K562 (cell line): ENCODE data around the gene TPO. TPM values are rescaled to one million over a fixed set of nuclear protein-coding genes. Genes with fewer than 3 reads are reported as not detected.

Experiments
- ATAC-seq: fragments of 200-7000 bp; cut with Tn5 transposase; 3 replicates; pipeline ENCODE4 v1.9.1; 2020; ENCODE audit warnings: moderate library complexity
- BruUV-seq: library from RNA; stranded (reverse); fragments of 400-500 nt; replicated peaks from 2 replicates; lab custom pipeline; 2021; lab: Mats Ljungman, UMichigan
- CTCF ChIA-PET: fragments of 300-600 bp; formaldehyde crosslinking; extraction: SDS; loops from one replicate; lab custom pipeline; 2021; ENCODE audit warnings: low intra/inter-chr PET ratio; lab: Yijun Ruan, JAX
- POLR2A ChIA-PET: fragments of 300-600, 350-650 bp; sonication (Branson Sonifier 250); formaldehyde crosslinking; extraction: SDS; loops from one replicate; lab custom pipeline; 2021; ENCODE audit warnings: antibody characterized with exemption, inconsistent platforms; lab: Yijun Ruan, JAX
- DNase-seq, 4 experiments: peaks; one replicate each; pipeline versions ENCODE4 v3.0.0 to v3.0.0-alpha.2; 2011 to 2018; ENCODE audit warnings: low spot score in 3 of 4, mixed read lengths in 3 of 4; ENCODE audit errors: extremely low read depth in 1 of 4
- FAIRE-seq: peaks from 2 replicates; lab custom pipeline; 2011; peaks lifted over from hg19 to GRCh38; lab: Jason Lieb, UNC
- H2AFZ ChIP-seq: 2 replicates; pipeline ENCODE4 v1.6.0; 2011; ENCODE audit warnings: low read depth, low read length, control low read depth, inconsistent platforms
- H3K27ac ChIP-seq: fragments of 200-600 bp; 3 replicates; pipeline ENCODE4 v1.8.0; 2011; ENCODE audit warnings: low read depth, mild to moderate bottlenecking, control low read depth, inconsistent platforms, low read length, moderate library complexity, mixed read lengths; ENCODE audit errors: extremely low read depth
- H3K27me3 ChIP-seq, 2 experiments: fragments of 300-600 bp in 1 of 2; 2 replicates in 1 of 2; 3 replicates in 1 of 2; pipeline versions ENCODE4 v1.6.0 to v1.8.0; 2011; ENCODE audit warnings: inconsistent platforms in 2 of 2, low read length in 2 of 2, mild to moderate bottlenecking in 1 of 2, mixed read lengths in 1 of 2, moderate library complexity in 1 of 2; ENCODE audit not compliant: control insufficient read depth in 2 of 2, insufficient read depth in 2 of 2
- H3K36me3 ChIP-seq: fragments of 300-600 bp; 3 replicates; pipeline ENCODE4 v1.8.0; 2011; ENCODE audit warnings: mild to moderate bottlenecking, low read length, inconsistent platforms; ENCODE audit not compliant: control insufficient read depth, insufficient read depth
- H3K4me1 ChIP-seq, 2 experiments: fragments of 200-600 bp in 1 of 2; replicated peaks in 1 of 2; 2 replicates in 1 of 2; 3 replicates in 1 of 2; pipeline versions ENCODE4 v1.5.1 to v1.8.0; 2011; ENCODE audit warnings: inconsistent platforms in 2 of 2, low read length in 2 of 2, mild to moderate bottlenecking in 1 of 2, mixed read lengths in 1 of 2, moderate library complexity in 1 of 2; ENCODE audit not compliant: control insufficient read depth in 2 of 2, insufficient read depth in 2 of 2
- H3K4me2 ChIP-seq: 2 replicates; pipeline ENCODE4 v1.6.1; 2011; ENCODE audit warnings: low read length, control low read depth, inconsistent platforms, mixed read lengths; ENCODE audit not compliant: insufficient read depth
- H3K4me3 ChIP-seq: fragments of 200-600 bp; sonication (generic), shearing (Covaris generic); 2 replicates; pipeline ENCODE4 v1.5.1; 2016; ENCODE audit warnings: control low read depth, inconsistent platforms
- H3K79me2 ChIP-seq: fragments of 200-600 bp; 3 replicates; pipeline ENCODE4 v1.8.0; 2011; ENCODE audit warnings: low read length, inconsistent platforms; ENCODE audit not compliant: control insufficient read depth, insufficient read depth
- H3K9ac ChIP-seq, 2 experiments: 2 replicates each; pipeline versions ENCODE4 v1.6.0 to v1.6.1; 2011; ENCODE audit warnings: low read depth in 2 of 2, low read length in 2 of 2, control low read depth in 1 of 2, inconsistent platforms in 1 of 2, mild to moderate bottlenecking in 1 of 2, mixed read lengths in 1 of 2; ENCODE audit not compliant: insufficient read depth in 1 of 2
- H3K9me1 ChIP-seq: one replicate; pipeline ENCODE4 v1.6.0; 2011; ENCODE audit warnings: inconsistent platforms, mild to moderate bottlenecking, low read length, moderate library complexity; ENCODE audit not compliant: control insufficient read depth, insufficient read depth
- H3K9me3 ChIP-seq: replicated peaks from 2 replicates; pipeline ENCODE4 v1.5.1; 2011; ENCODE audit warnings: low read depth, low read length, inconsistent platforms; ENCODE audit not compliant: control insufficient read depth, insufficient read depth
- H4K20me1 ChIP-seq: replicated peaks from 2 replicates; pipeline ENCODE4 v1.6.1; 2011; ENCODE audit warnings: low read length, inconsistent platforms, mixed read lengths; ENCODE audit not compliant: control insufficient read depth, insufficient read depth
- HOXB6 ChIP-seq: fragments of 250-450 bp; sonication (Bioruptor Pico); IDR thresholded peaks from 2 replicates; pipeline ENCODE4 v1.5.1; 2022; ENCODE audit warnings: mild to moderate bottlenecking, borderline replicate concordance
- WGBS: fragments of 100-300 bp; shearing (Covaris generic); methylation state at CpG from one replicate; pipeline ENCODE4 v1.1.6; 2016; ENCODE audit warnings: low coverage, mixed read lengths; ENCODE audit not compliant: insufficient coverage; ENCODE audit errors: missing lambda C conversion rate; 5-methylcytosine and 5-hydroxymethylcytosine counted together
- in situ Hi-C: fragments of 300-500 bp; cut with MboI; formaldehyde crosslinking; loops from 4 replicates; pipeline ENCODE4 v1.15.0; 2018; ENCODE audit warnings: inconsistent platforms, mixed read lengths
- intact Hi-C: fragments of 100-400 bp; cut with micrococcal nuclease; formaldehyde crosslinking; loops from 2 replicates; pipeline ENCODE4 v1.14.2; 2022
- polyA plus RNA-seq, 8 experiments: library from polyadenylated mRNA; depleted of rRNA in 4 of 8; stranded (reverse) in 5 of 8; unstranded in 3 of 8; fragments of >200 nt; fragmentation: Nextera tagmentation in 2 of 8; fragmentation: Illumina TruSeq in 1 of 8; extraction: Ambion mirVana in 2 of 8; extraction: Trizol in 1 of 8; gene quantifications; 2 replicates each; pipeline versions ENCODE4 v1.2.1 to v1.2.3, GENCODE V29; 2011 to 2014; ENCODE audit warnings: inconsistent platforms in 1 of 8, missing spikeins in 1 of 8
- total RNA-seq, 7 experiments: library from RNA; depleted of rRNA in 6 of 7; stranded (reverse); fragments of >200 nt in 6 of 7; fragmentation: Illumina TruSeq in 2 of 7; extraction: Trizol in 2 of 7; gene quantifications; 2 replicates each; pipeline versions ENCODE4 v1.2.1 to v1.2.3, GENCODE V29; 2011 to 2021; ENCODE audit warnings: low replicate concordance in 1 of 7
- TF ChIP-seq, protein P1 (sequence below), 3 experiments: IDR thresholded peaks in 2 of 3; conservative IDR thresholded peaks in 1 of 3; 2 replicates each; pipeline ENCODE4 v1.5.1; 2011 to 2012; ENCODE audit warnings: low read length in 3 of 3, mild to moderate bottlenecking in 3 of 3, control low read depth in 2 of 3, improper control_type of control experiment in 1 of 3, inconsistent platforms in 1 of 3, low read depth in 1 of 3, mixed read lengths in 1 of 3, moderate library complexity in 1 of 3; ENCODE audit not compliant: insufficient read depth in 2 of 3

TPO gene
- total and polyA plus RNA-seq, 9 of the 15 experiments (the other 6 are each of a cell fraction or from before 2014, with no cell fraction given) = not detected

- DNase-seq = peak in 1 of 4 experiments; percentile 5
- H3K27me3 ChIP-seq = peaks cover 7 to 40% of the 10 kb centered on the region in 2 experiments; a peak in 4 of 5 replicates
- H4K20me1 ChIP-seq = no peaks in the 10 kb centered on the region
- intact Hi-C loops = no loop called here
- H3K27ac ChIP-seq = no peak overlapping the region
- no peaks in the 10 kb centered on the region for H3K4me1 ChIP-seq
- POLR2A ChIA-PET = no interaction called here
- BruUV-seq = no TSS peak
- under 1% methylated on average over 15 of the region's 18 CpGs for WGBS
- no peak overlapping the region for H3K9ac ChIP-seq
- no peak for FAIRE-seq
- no peak overlapping the region for H3K4me2 ChIP-seq
- H2AFZ ChIP-seq = no peak overlapping the region
- no peaks in the 10 kb centered on the region for H3K79me2 ChIP-seq
- H3K4me3 ChIP-seq = no peak overlapping the region
- no peaks in the 10 kb centered on the region for H3K9me3 ChIP-seq
- peak; percentile 70 for ATAC-seq
- H3K36me3 ChIP-seq = no peaks in the 10 kb centered on the region
- CTCF ChIA-PET = no interaction called here
- H3K9me1 ChIP-seq = no peaks in the 10 kb centered on the region
- in situ Hi-C loops = no loop called here
- no peak for TF ChIP-seq HOXB6 (CRISPR knock-in tag)
- TF ChIP-seq, protein P1, sequence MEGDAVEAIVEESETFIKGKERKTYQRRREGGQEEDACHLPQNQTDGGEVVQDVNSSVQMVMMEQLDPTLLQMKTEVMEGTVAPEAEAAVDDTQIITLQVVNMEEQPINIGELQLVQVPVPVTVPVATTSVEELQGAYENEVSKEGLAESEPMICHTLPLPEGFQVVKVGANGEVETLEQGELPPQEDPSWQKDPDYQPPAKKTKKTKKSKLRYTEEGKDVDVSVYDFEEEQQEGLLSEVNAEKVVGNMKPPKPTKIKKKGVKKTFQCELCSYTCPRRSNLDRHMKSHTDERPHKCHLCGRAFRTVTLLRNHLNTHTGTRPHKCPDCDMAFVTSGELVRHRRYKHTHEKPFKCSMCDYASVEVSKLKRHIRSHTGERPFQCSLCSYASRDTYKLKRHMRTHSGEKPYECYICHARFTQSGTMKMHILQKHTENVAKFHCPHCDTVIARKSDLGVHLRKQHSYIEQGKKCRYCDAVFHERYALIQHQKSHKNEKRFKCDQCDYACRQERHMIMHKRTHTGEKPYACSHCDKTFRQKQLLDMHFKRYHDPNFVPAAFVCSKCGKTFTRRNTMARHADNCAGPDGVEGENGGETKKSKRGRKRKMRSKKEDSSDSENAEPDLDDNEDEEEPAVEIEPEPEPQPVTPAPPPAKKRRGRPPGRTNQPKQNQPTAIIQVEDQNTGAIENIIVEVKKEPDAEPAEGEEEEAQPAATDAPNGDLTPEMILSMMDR (IDR thresholded peaks at IDR 0.05 in 2 of 3, conservative IDR thresholded peaks at IDR 0.05 in 1 of 3; ENCODE audit: insufficient read depth in 2 of 3, low read depth in 1 of 3, low read length in 3 of 3) = peak; percentile 20 to 29 (median 28); a peak in 2 of 6 replicates
These were observed 171.6 kb downstream of the TPO start for GRCh38 chr2:1584691-1585485.
